HG02973 (cell line): ENCODE results near the gene ATXN2.
"Not testable (repeated sequence)": the region's sequence is repeated elsewhere in the genome, so short reads cannot be mapped to it uniquely, and the experiment has no call there.

Experiments used
- ATAC-seq: cut with Tn5 transposase; IDR thresholded peaks from one replicate; pipeline ENCODE4 v1.9.1; 2021; ENCODE audit warnings: moderate library complexity; ENCODE audit not compliant: unreplicated experiment

The ATXN2 gene

DNA sequence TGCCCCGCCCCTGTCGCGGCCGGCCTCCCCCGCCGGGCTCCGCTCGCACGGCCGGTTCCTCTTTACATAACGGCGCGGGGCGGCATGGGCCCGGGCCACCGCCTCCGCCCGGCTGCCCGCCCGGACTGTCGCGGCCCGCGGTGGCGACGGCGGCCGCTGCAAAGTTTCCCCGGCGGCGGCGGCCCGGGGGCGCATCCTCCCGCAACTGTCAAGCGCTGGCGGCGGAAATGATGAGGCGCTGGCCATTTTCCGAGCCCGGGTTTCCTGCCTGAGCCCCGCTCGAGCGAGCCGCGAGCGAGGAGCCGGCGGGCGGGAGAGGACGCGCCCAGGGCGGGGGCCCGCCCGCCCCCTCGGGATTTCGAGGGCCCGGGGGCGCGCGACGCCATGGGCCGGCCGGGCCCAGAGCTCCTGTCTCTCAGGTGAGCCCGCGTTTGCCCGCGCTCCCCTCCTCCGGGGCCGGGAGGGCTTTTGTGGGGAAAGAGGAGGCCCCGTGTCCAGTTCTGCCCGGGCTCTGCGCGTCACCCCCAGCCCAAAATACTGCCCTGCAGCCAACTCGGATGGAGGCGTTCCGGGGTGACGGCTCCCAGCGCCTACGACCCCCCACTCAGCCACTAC is 193.1 kb downstream of the ATXN2 start, which contains the start of gene SH2B3:
SH2B3 (plus strand) TSS at position 65 of the 615 bp plus-strand sequence. CDS start 12,223 bp downstream, outside the sequence.
- peak; percentile 2 for ATAC-seq

DNA sequence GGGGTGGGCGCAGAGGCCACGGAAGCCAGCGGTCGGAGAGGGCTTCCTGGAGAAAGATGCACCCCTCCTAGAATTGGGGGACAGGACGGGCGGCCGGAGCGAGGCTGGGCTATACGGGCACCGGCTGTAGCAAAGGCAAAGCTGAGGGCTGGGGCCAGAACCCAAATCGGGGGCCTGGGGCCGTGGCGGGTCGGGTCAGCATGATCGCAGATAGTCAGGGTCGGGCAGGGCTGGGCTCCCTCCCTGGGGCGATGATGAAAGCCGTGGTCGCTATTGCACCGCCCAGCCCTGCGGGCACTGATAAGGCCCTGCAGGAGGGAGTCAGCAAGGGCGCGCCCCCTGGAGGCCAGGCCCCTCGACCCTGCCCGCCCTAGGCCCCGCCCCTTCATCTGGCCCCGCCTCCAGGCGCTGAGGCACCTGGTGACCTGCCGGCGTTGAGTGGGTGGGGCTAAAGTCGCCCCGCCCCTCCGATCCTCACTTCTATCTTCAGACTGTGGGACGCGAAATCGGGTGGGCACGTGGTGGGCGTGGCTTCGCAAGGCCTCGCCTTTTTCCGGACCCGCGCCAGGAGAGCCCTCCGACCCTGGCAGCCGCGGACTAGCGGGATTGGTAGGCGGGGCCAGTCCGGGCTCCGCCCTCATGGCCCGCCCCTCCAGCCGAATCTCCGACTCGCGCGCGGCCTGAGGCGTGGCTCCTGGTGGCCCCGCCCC is 193.8 kb downstream of the ATXN2 start:
- ATAC-seq: peak; percentile 44

- peak; percentile 4 for ATAC-seq
These were observed 194.6 kb downstream of the ATXN2 start for GRCh38 chr12:111404362-111405148.

DNA sequence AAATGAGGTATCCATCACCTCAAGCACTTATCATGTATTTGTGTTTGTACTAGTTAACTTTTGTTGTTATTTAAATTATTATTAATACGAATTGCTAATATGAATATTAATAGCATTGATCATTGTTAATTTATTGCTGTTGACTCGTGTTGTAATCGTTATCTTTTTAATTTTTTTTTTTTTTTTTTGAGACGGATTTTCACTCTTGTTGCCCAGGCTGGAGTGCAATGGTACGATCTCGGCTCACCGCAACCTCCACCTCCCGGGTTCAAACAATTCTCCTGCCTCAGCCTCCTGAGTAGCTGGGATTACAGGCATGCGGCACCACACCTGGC is 196.7 kb downstream of the ATXN2 start:
- not testable (repeated sequence) for ATAC-seq
